NCI-H524 treated with DMSO at 0.1 percent for 48 hours (cell line): Measurements from ENCODE around the gene ERCC2.
"Not testable (repeated sequence)": the region's sequence is repeated elsewhere in the genome, so short reads cannot be mapped to it uniquely, and the experiment has no call there.

Source experiments
- DNase-seq: peaks from one replicate; lab custom pipeline; 2025; lab: John Stamatoyannopoulos, UW

The ERCC2 gene

GRCh38 chr19:45354241-45354842 is 16.0 kb downstream of the ERCC2 start:
- DNase-seq, result no peak

GRCh38 chr19:45352914-45353796 is 17.2 kb downstream of the ERCC2 start:
- DNase-seq, result no peak

- no peak for DNase-seq
Observed at GRCh38 chr19:45352471-45352870, 17.9 kb downstream of the ERCC2 start.

GRCh38 chr19:45352062-45352461 is 18.3 kb downstream of the ERCC2 start:
- DNase-seq, result peak; percentile 26

- no peak for DNase-seq
Observed at GRCh38 chr19:45351401-45351952, 18.9 kb downstream of the ERCC2 start.

- DNase-seq, result no peak
Observed at GRCh38 chr19:45350477-45351058, 19.8 kb downstream of the ERCC2 start.

GRCh38 chr19:45349430-45349941 is 20.9 kb downstream of the ERCC2 start:
- no peak for DNase-seq

- DNase-seq, result no peak
Observed at GRCh38 chr19:45349126-45349415, 21.3 kb downstream of the ERCC2 start.

- DNase-seq, result no peak
Observed at GRCh38 chr19:45348367-45349125, 21.8 kb downstream of the ERCC2 start.

- DNase-seq, result no peak
Observed at GRCh38 chr19:45347570-45348366, 22.6 kb downstream of the ERCC2 start.

- no peak for DNase-seq
Observed at GRCh38 chr19:45346449-45346848, 23.9 kb downstream of the ERCC2 start.

- no peak for DNase-seq
Observed at GRCh38 chr19:45345506-45345860, 24.9 kb downstream of the ERCC2 start.

- no peak for DNase-seq
Observed at GRCh38 chr19:45344621-45345505, 25.5 kb downstream of the ERCC2 start.

- no peak for DNase-seq
Observed at GRCh38 chr19:45342911-45343310, 27.5 kb downstream of the ERCC2 start.

GRCh38 chr19:45340899-45341453 is 29.4 kb downstream of the ERCC2 start:
- DNase-seq, result no peak

GRCh38 chr19:45340232-45340898 is 30.0 kb downstream of the ERCC2 start, which contains the start of gene KLC3:
KLC3 (plus strand) TSS chr19:45340750; CDS start chr19:45345542, 4,792 bp downstream.
- no peak for DNase-seq

- no peak for DNase-seq
Observed at GRCh38 chr19:45339629-45340028, 30.7 kb downstream of the ERCC2 start.

GRCh38 chr19:45336696-45337251 is 33.6 kb downstream of the ERCC2 start:
- no peak for DNase-seq

- not testable (repeated sequence) for DNase-seq
Observed at GRCh38 chr19:45334881-45335280, 35.5 kb downstream of the ERCC2 start.
